Loucy (cell line): ENCODE results near the gene MC1R.

Source experiments
- H2AFZ ChIP-seq: fragments of 200-600 bp; sonication (generic); 2 replicates; pipeline ENCODE4 v1.6.0; 2016; ENCODE audit warnings: antibody characterized with exemption, mild to moderate bottlenecking, low read length, moderate library complexity
- H3F3A ChIP-seq: fragments of 200-600 bp; 2 replicates; pipeline ENCODE4 v1.6.0; 2016; ENCODE audit warnings: antibody characterized with exemption, low read depth, mild to moderate bottlenecking
- H3K27me3 ChIP-seq: fragments of 200-600 bp; sonication (generic); 2 replicates; pipeline ENCODE4 v1.6.1; 2014; ENCODE audit warnings: low read length, mild to moderate bottlenecking; ENCODE audit not compliant: insufficient read depth, poor library complexity, severe bottlenecking
- H3K36me3 ChIP-seq: fragments of 200-600 bp; sonication (generic); 2 replicates; pipeline ENCODE4 v1.6.1; 2016; ENCODE audit warnings: low read length; ENCODE audit not compliant: insufficient read depth
- H3K4me1 ChIP-seq: fragments of 200-600 bp; sonication (generic); 2 replicates; pipeline ENCODE4 v1.5.1; 2014; ENCODE audit warnings: low read length, mild to moderate bottlenecking; ENCODE audit not compliant: insufficient read depth, poor library complexity, severe bottlenecking
- H3K4me2 ChIP-seq: fragments of 200-600 bp; sonication (generic); 2 replicates; pipeline ENCODE4 v1.6.0; 2014; ENCODE audit warnings: antibody characterized with exemption, low read length, low read depth, mild to moderate bottlenecking; ENCODE audit not compliant: poor library complexity, severe bottlenecking
- H3K4me3 ChIP-seq: fragments of 200-600 bp; sonication (generic); 2 replicates; pipeline ENCODE4 v1.5.1; 2014; ENCODE audit warnings: low read length, mild to moderate bottlenecking, mixed read lengths; ENCODE audit not compliant: poor library complexity, severe bottlenecking
- H3K79me2 ChIP-seq: fragments of 200-600 bp; sonication (generic); 2 replicates; pipeline ENCODE4 v1.6.1; 2014; ENCODE audit warnings: low read length; ENCODE audit not compliant: insufficient read depth
- H3K9ac ChIP-seq: fragments of 200-600 bp; sonication (generic); 2 replicates; pipeline ENCODE4 v1.6.0; 2014; ENCODE audit warnings: mild to moderate bottlenecking, low read depth, low read length, moderate library complexity; ENCODE audit not compliant: poor library complexity, severe bottlenecking
- H3K9me2 ChIP-seq: fragments of 200-600 bp; sonication (generic); replicated peaks from 2 replicates; pipeline ENCODE4 v1.6.1; 2016; ENCODE audit warnings: low read depth, low read length, mixed read lengths
- H3K9me3 ChIP-seq: fragments of 200-600 bp; sonication (generic); 2 replicates; pipeline ENCODE4 v1.6.1; 2014; ENCODE audit warnings: mild to moderate bottlenecking, antibody characterized with exemption, low read length, low read depth; ENCODE audit not compliant: insufficient read depth
- H4K20me1 ChIP-seq: fragments of 200-600 bp; sonication (generic); 2 replicates; pipeline ENCODE4 v1.6.0; 2014; ENCODE audit warnings: antibody characterized with exemption, low read length, mild to moderate bottlenecking; ENCODE audit not compliant: insufficient read depth, poor library complexity, severe bottlenecking
- CTCF ChIP-seq: fragments of 200-600 bp; sonication (generic); conservative IDR thresholded peaks from 2 replicates; pipeline ENCODE4 v1.5.1; 2014; ENCODE audit warnings: mild to moderate bottlenecking, antibody characterized with exemption, low read length
- EZH2phosphoT487 ChIP-seq: fragments of 200-600 bp; IDR thresholded peaks from 2 replicates; pipeline ENCODE4 v1.6.1; 2018; ENCODE audit warnings: antibody characterized with exemption, mild to moderate bottlenecking, moderate library complexity, borderline replicate concordance

The MC1R gene

DNA sequence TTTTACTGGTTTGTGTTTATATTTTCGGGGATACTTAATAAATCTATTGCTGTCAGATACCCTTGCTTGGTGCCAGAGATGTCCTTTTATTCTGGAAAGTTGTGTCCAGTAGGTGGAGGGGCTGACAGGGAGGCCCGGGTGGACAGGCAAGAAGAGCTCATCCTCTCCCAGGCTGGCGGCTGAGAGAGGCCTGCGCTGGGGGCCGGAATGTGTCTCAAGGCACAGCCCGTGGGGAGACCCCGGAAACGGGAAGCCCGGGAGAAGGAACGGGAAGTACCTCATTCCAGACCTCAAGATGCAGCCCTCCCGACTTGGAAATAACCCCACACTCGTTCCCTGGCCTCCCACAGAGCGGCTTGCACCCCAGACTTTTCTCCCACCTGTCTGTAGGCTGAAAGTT, 17.4 kb downstream of the MC1R start:
- H3K79me2 ChIP-seq: no peaks in the 10 kb centered on the region
- H3K9me2 ChIP-seq: no peaks in the 10 kb centered on the region
- no peak overlapping the region for H3K4me2 ChIP-seq
- no peaks in the 10 kb centered on the region for H4K20me1 ChIP-seq
- H3K36me3 ChIP-seq: no peaks in the 10 kb centered on the region
- no peaks in the 10 kb centered on the region for H3K4me1 ChIP-seq
- no peaks in the 10 kb centered on the region for H3F3A ChIP-seq
- no peak overlapping the region for H3K4me3 ChIP-seq
- no peak overlapping the region for H2AFZ ChIP-seq
- TF ChIP-seq EZH2phosphoT487 (no peak), CTCF (no peak)
- no peaks in the 10 kb centered on the region for H3K9me3 ChIP-seq
- no peaks in the 10 kb centered on the region for H3K27me3 ChIP-seq
- H3K9ac ChIP-seq: no peak overlapping the region

DNA sequence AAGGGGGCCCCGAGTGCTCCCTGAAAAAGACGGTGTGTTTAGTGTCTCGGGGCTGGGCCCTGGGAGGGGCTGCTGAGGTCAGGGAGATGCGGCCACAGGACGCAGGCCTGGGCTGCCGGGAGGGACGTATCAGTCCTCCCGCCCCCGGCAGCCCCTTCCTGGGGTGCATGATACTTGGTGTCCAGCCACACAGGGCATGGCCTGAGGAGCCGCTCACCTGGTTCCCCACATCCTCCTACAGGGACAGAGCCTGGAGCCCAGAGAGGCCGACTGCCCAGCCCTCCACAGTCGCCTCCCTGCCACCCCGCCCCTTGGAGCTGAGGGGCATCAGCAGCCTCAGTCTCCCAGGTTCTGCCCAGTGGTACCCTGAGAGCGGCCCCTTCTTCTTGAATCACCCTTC, 17.8 kb downstream of the MC1R start:
- H2AFZ ChIP-seq: no peak overlapping the region
- H3K9ac ChIP-seq: no peak overlapping the region
- TF ChIP-seq EZH2phosphoT487 (no peak), CTCF (no peak)
- H3K36me3 ChIP-seq: no peaks in the 10 kb centered on the region
- no peaks in the 10 kb centered on the region for H4K20me1 ChIP-seq
- H3K9me2 ChIP-seq: no peaks in the 10 kb centered on the region
- no peak overlapping the region for H3K4me3 ChIP-seq
- H3K79me2 ChIP-seq: no peaks in the 10 kb centered on the region
- H3K4me1 ChIP-seq: no peaks in the 10 kb centered on the region
- no peaks in the 10 kb centered on the region for H3K27me3 ChIP-seq
- no peaks in the 10 kb centered on the region for H3K9me3 ChIP-seq
- H3F3A ChIP-seq: no peaks in the 10 kb centered on the region
- H3K4me2 ChIP-seq: no peak overlapping the region

GRCh38 chr16:89936981-89937380, 18.3 kb downstream of the MC1R start:
- Histone ChIP-seq H3K79me2 (no peaks in the 10 kb centered on the region), H3K4me1 (no peaks in the 10 kb centered on the region), H3K9me3 (no peaks in the 10 kb centered on the region), H2AFZ (no peak overlapping the region), H3F3A (no peaks in the 10 kb centered on the region), H3K27me3 (no peaks in the 10 kb centered on the region), H3K4me2 (no peak overlapping the region), H3K9me2 (no peaks in the 10 kb centered on the region), H4K20me1 (no peaks in the 10 kb centered on the region), H3K36me3 (no peaks in the 10 kb centered on the region), H3K9ac (no peak overlapping the region), H3K4me3 (no peak overlapping the region)
- TF ChIP-seq EZH2phosphoT487: no peak
- no peak for TF ChIP-seq CTCF
